Keratinocyte (primary cell): ENCODE results near the gene FAM83B. TPM values are rescaled to one million over a fixed set of nuclear protein-coding genes. Genes with fewer than 3 reads are reported as not detected.

Experiments used
- DNase-seq: peaks from one replicate; pipeline ENCODE4 v3.0.0-alpha.2; 2011; ENCODE audit warnings: low read depth, missing footprints, low spot score
- FAIRE-seq: peaks from 2 replicates; lab custom pipeline; 2011; peaks lifted over from hg19 to GRCh38; lab: Jason Lieb, UNC
- H2AFZ ChIP-seq: 2 replicates; pipeline ENCODE4 v1.6.0; 2012; ENCODE audit warnings: low read length, control low read depth, inconsistent platforms; ENCODE audit not compliant: control insufficient read depth
- H3K27ac ChIP-seq: 2 replicates; pipeline ENCODE4 v1.5.1; 2011; ENCODE audit warnings: low read length; ENCODE audit not compliant: control insufficient read depth, insufficient read depth
- H3K27me3 ChIP-seq: 3 replicates; pipeline ENCODE4 v1.6.0; 2011; ENCODE audit warnings: low read length; ENCODE audit not compliant: control insufficient read depth, insufficient read depth; ENCODE audit errors: extremely low read depth
- H3K36me3 ChIP-seq, 2 experiments: 2 replicates in 1 of 2; 3 replicates in 1 of 2; pipeline ENCODE4 v1.5.1; 2011; ENCODE audit warnings: low read length in 2 of 2, mild to moderate bottlenecking in 1 of 2; ENCODE audit not compliant: control insufficient read depth in 2 of 2, insufficient read depth in 2 of 2; ENCODE audit errors: extremely low read depth in 1 of 2
- H3K4me1 ChIP-seq: 3 replicates; pipeline ENCODE4 v1.5.1; 2011; ENCODE audit warnings: low read length; ENCODE audit not compliant: control insufficient read depth, insufficient read depth; ENCODE audit errors: extremely low read depth
- H3K4me2 ChIP-seq: 3 replicates; pipeline ENCODE4 v1.6.0; 2011; ENCODE audit warnings: low read depth, low read length; ENCODE audit not compliant: control insufficient read depth, insufficient read depth; ENCODE audit errors: extremely low read depth
- H3K4me3 ChIP-seq, 3 experiments: fragments of 200-600 bp in 1 of 3; sonication (generic) in 1 of 3; 2 replicates in 2 of 3; 3 replicates in 1 of 3; pipeline ENCODE4 v1.5.1; 2011 to 2016; ENCODE audit warnings: low read length in 3 of 3, mild to moderate bottlenecking in 3 of 3, control low read depth in 2 of 3, inconsistent platforms in 1 of 3, low read depth in 1 of 3, mixed read lengths in 1 of 3, mixed run types in 1 of 3, moderate library complexity in 1 of 3; ENCODE audit not compliant: control insufficient read depth in 2 of 3, insufficient read depth in 2 of 3; ENCODE audit errors: extremely low read depth in 1 of 3
- H3K79me2 ChIP-seq: 2 replicates; pipeline ENCODE4 v1.6.0; 2012; ENCODE audit warnings: low read length; ENCODE audit not compliant: control insufficient read depth, insufficient read depth
- H3K9ac ChIP-seq: 3 replicates; pipeline ENCODE4 v1.6.0; 2011; ENCODE audit warnings: low read length; ENCODE audit not compliant: control insufficient read depth, insufficient read depth; ENCODE audit errors: extremely low read depth
- H3K9me1 ChIP-seq: 3 replicates; pipeline ENCODE4 v1.6.0; 2011; ENCODE audit warnings: low read length; ENCODE audit not compliant: control insufficient read depth, insufficient read depth; ENCODE audit errors: extremely low read depth
- H3K9me3 ChIP-seq: 2 replicates; pipeline ENCODE4 v1.5.1; 2012; ENCODE audit warnings: low read depth, low read length; ENCODE audit not compliant: control insufficient read depth
- H4K20me1 ChIP-seq: 3 replicates; pipeline ENCODE4 v1.6.0; 2011; ENCODE audit warnings: low read length; ENCODE audit not compliant: control insufficient read depth, insufficient read depth; ENCODE audit errors: extremely low read depth
- CTCF ChIP-seq, 3 experiments: IDR thresholded peaks in 1 of 3; conservative IDR thresholded peaks in 1 of 3; optimal IDR thresholded peaks in 1 of 3; 2 replicates in 2 of 3; 3 replicates in 1 of 3; pipeline versions ENCODE3 to v1.5.1; 2011; ENCODE audit warnings: low read length in 3 of 3, mild to moderate bottlenecking in 3 of 3, moderate library complexity in 2 of 3, control low read depth in 1 of 3, inconsistent platforms in 1 of 3; ENCODE audit not compliant: insufficient read depth in 2 of 3; ENCODE audit errors: extremely low read depth in 1 of 3
- EZH2 ChIP-seq: IDR thresholded peaks from one replicate; pipeline ENCODE4 v1.6.1; 2012; ENCODE audit warnings: inconsistent platforms, mild to moderate bottlenecking, low read length, moderate library complexity
- dilution Hi-C: fragments of 300-500 bp; cut with MboI; formaldehyde crosslinking; loops from one replicate; pipeline ENCODE4 v1.7.0; 2020; ENCODE audit warnings: low sequenced_read_pairs; ENCODE audit not compliant: extremely low pct_ligation_motif_present
- polyA plus RNA-seq, 5 experiments: library from polyadenylated mRNA; depleted of rRNA in 3 of 5; stranded (reverse) in 3 of 5; stranded (forward) in 1 of 5; unstranded in 1 of 5; fragments of >200 nt; gene quantifications; 1 replicate in 1 of 5; 2 replicates in 3 of 5; 3 replicates in 1 of 5; pipeline versions ENCODE4 v1.2.1 to v1.2.3, GENCODE V29; 2011 to 2012; ENCODE audit warnings: missing spikeins in 2 of 5, low read depth in 1 of 5, low replicate concordance in 1 of 5

Gene FAM83B
- polyA plus RNA-seq, 1 donor (not counting 4 experiments of a cell fraction or from before 2014, with no cell fraction given): 30.3 TPM

GRCh38 chr6:54877713-54878317, 31.2 kb downstream of the FAM83B start:
- dilution Hi-C loops: no loop called here
- no peak for DNase-seq
- Histone ChIP-seq H3K9ac (no peak overlapping the region), H3K9me1 (no peaks in the 10 kb centered on the region), H3K4me3 (no peak overlapping the region), H3K4me1 (peaks cover 52% of the 10 kb centered on the region), H3K36me3 (peaks cover 2 to 9% of the 10 kb centered on the region in 2 experiments), H3K27ac (no peak overlapping the region), H3K79me2 (peaks cover 77% of the 10 kb centered on the region), H2AFZ (no peak overlapping the region), H3K4me2 (no peak overlapping the region), H3K27me3 (no peaks in the 10 kb centered on the region), H3K9me3 (no peaks in the 10 kb centered on the region), H4K20me1 (peaks cover 3% of the 10 kb centered on the region)
- no peak for TF ChIP-seq CTCF (optimal IDR thresholded peaks at IDR 0.05 in 1 of 3, IDR thresholded peaks at IDR 0.05 in 1 of 3, conservative IDR thresholded peaks at IDR 0.05 in 1 of 3; ENCODE audit: extremely low read depth in 1 of 3, insufficient read depth in 2 of 3, low read length in 3 of 3)
- TF ChIP-seq EZH2: no peak
- FAIRE-seq: no peak

- peaks cover 2 to 9% of the 10 kb centered on the region in 2 experiments for H3K36me3 ChIP-seq
- peak; percentile 5 for FAIRE-seq
- DNase-seq: no peak
- peaks cover 3% of the 10 kb centered on the region for H4K20me1 ChIP-seq
- dilution Hi-C loops: no loop called here
- no peak overlapping the region for H3K4me3 ChIP-seq
- H3K79me2 ChIP-seq: peaks cover 80% of the 10 kb centered on the region
- no peak overlapping the region for H3K4me2 ChIP-seq
- H3K27me3 ChIP-seq: no peaks in the 10 kb centered on the region
- no peaks in the 10 kb centered on the region for H3K9me1 ChIP-seq
- H3K9me3 ChIP-seq: no peaks in the 10 kb centered on the region
- TF ChIP-seq CTCF (optimal IDR thresholded peaks at IDR 0.05 in 1 of 3, IDR thresholded peaks at IDR 0.05 in 1 of 3, conservative IDR thresholded peaks at IDR 0.05 in 1 of 3; ENCODE audit: extremely low read depth in 1 of 3, insufficient read depth in 2 of 3, low read length in 3 of 3) (no peak), EZH2 (no peak)
- no peak overlapping the region for H2AFZ ChIP-seq
- peak overlapping the region; percentile 11 for H3K27ac ChIP-seq
- peaks cover 43% of the 10 kb centered on the region for H3K4me1 ChIP-seq
- no peak overlapping the region for H3K9ac ChIP-seq
Observed at GRCh38 chr6:54878718-54879117, 32.1 kb downstream of the FAM83B start.
